ENCODE results near the gene RNF115.

RNF115 gene

GRCh38 chr1:145707183-145707867, 116.6 kb downstream of the RNF115 start, which contains the start of gene PDZK1:
Gene PDZK1, minus strand, starts transcription at chr1:145707368. Its CDS starts 19,347 bp downstream, at chr1:145688021.
- Histone ChIP-seq H3K4me1 (ENCODE audit: insufficient read depth, low read length) (no peaks in the 10 kb centered on the region), H2AFZ (ENCODE audit: low read depth, low read length) (no peak within 1 kb of the TSS), H3K27me3 (ENCODE audit: insufficient read depth, low read length) (no peaks in the 10 kb centered on the region), H3K4me3 (ENCODE audit: low read length) (no peak within 1 kb of the TSS), H3K9me3 (ENCODE audit: low read length) (no peaks in the 10 kb centered on the region), H3K36me3 (ENCODE audit: insufficient read depth, low read length) (no peaks in the 10 kb centered on the region)

- Histone ChIP-seq H2AFZ (ENCODE audit: low read depth, low read length) (no peak overlapping the region), H3K4me3 (ENCODE audit: low read length) (no peak overlapping the region), H3K4me1 (ENCODE audit: insufficient read depth, low read length) (no peaks in the 10 kb centered on the region), H3K9me3 (ENCODE audit: low read length) (no peaks in the 10 kb centered on the region), H3K27me3 (ENCODE audit: insufficient read depth, low read length) (no peaks in the 10 kb centered on the region), H3K36me3 (ENCODE audit: insufficient read depth, low read length) (no peaks in the 10 kb centered on the region)
These were observed 117.7 kb downstream of the RNF115 start for GRCh38 chr1:145706086-145706664.

- Histone ChIP-seq H2AFZ (ENCODE audit: low read depth, low read length) (no peak overlapping the region), H3K36me3 (ENCODE audit: insufficient read depth, low read length) (no peaks in the 10 kb centered on the region), H3K9me3 (ENCODE audit: low read length) (no peaks in the 10 kb centered on the region), H3K27me3 (ENCODE audit: insufficient read depth, low read length) (no peaks in the 10 kb centered on the region), H3K4me3 (ENCODE audit: low read length) (no peak overlapping the region), H3K4me1 (ENCODE audit: insufficient read depth, low read length) (no peaks in the 10 kb centered on the region)
These were observed 118.3 kb downstream of the RNF115 start for GRCh38 chr1:145705622-145706021.

- H3K4me1 ChIP-seq (ENCODE audit: insufficient read depth, low read length) = no peaks in the 10 kb centered on the region
- no peaks in the 10 kb centered on the region for H3K27me3 ChIP-seq (ENCODE audit: insufficient read depth, low read length)
- H3K9me3 ChIP-seq (ENCODE audit: low read length) = no peaks in the 10 kb centered on the region
- no peaks in the 10 kb centered on the region for H3K36me3 ChIP-seq (ENCODE audit: insufficient read depth, low read length)
- H3K4me3 ChIP-seq (ENCODE audit: low read length) = no peak overlapping the region
- no peak overlapping the region for H2AFZ ChIP-seq (ENCODE audit: low read depth, low read length)
These were observed 121.1 kb downstream of the RNF115 start for GRCh38 chr1:145702826-145703225.

GRCh38 chr1:145702052-145702451, 121.8 kb downstream of the RNF115 start:
- H2AFZ ChIP-seq (ENCODE audit: low read depth, low read length) = no peak overlapping the region
- no peaks in the 10 kb centered on the region for H3K4me1 ChIP-seq (ENCODE audit: insufficient read depth, low read length)
- no peak overlapping the region for H3K4me3 ChIP-seq (ENCODE audit: low read length)
- no peaks in the 10 kb centered on the region for H3K9me3 ChIP-seq (ENCODE audit: low read length)
- no peaks in the 10 kb centered on the region for H3K27me3 ChIP-seq (ENCODE audit: insufficient read depth, low read length)
- H3K36me3 ChIP-seq (ENCODE audit: insufficient read depth, low read length) = no peaks in the 10 kb centered on the region

GRCh38 chr1:145701306-145701862, 122.5 kb downstream of the RNF115 start:
- Histone ChIP-seq H3K9me3 (ENCODE audit: low read length) (no peaks in the 10 kb centered on the region), H3K27me3 (ENCODE audit: insufficient read depth, low read length) (no peaks in the 10 kb centered on the region), H3K36me3 (ENCODE audit: insufficient read depth, low read length) (no peaks in the 10 kb centered on the region), H2AFZ (ENCODE audit: low read depth, low read length) (no peak overlapping the region), H3K4me1 (ENCODE audit: insufficient read depth, low read length) (no peaks in the 10 kb centered on the region), H3K4me3 (ENCODE audit: low read length) (no peak overlapping the region)

GRCh38 chr1:145696630-145696960, 127.3 kb downstream of the RNF115 start:
- no peaks in the 10 kb centered on the region for H3K27me3 ChIP-seq (ENCODE audit: insufficient read depth, low read length)
- H3K36me3 ChIP-seq (ENCODE audit: insufficient read depth, low read length) = no peaks in the 10 kb centered on the region
- no peak overlapping the region for H2AFZ ChIP-seq (ENCODE audit: low read depth, low read length)
- H3K4me3 ChIP-seq (ENCODE audit: low read length) = no peak overlapping the region
- H3K9me3 ChIP-seq (ENCODE audit: low read length) = no peaks in the 10 kb centered on the region
- H3K4me1 ChIP-seq (ENCODE audit: insufficient read depth, low read length) = no peaks in the 10 kb centered on the region

- H3K4me3 ChIP-seq (ENCODE audit: low read length) = no peak overlapping the region
- no peaks in the 10 kb centered on the region for H3K36me3 ChIP-seq (ENCODE audit: insufficient read depth, low read length)
- H2AFZ ChIP-seq (ENCODE audit: low read depth, low read length) = no peak overlapping the region
- no peaks in the 10 kb centered on the region for H3K27me3 ChIP-seq (ENCODE audit: insufficient read depth, low read length)
- H3K9me3 ChIP-seq (ENCODE audit: low read length) = no peaks in the 10 kb centered on the region
- no peaks in the 10 kb centered on the region for H3K4me1 ChIP-seq (ENCODE audit: insufficient read depth, low read length)
These were observed 127.9 kb downstream of the RNF115 start for GRCh38 chr1:145695821-145696629.

- no peaks in the 10 kb centered on the region for H3K36me3 ChIP-seq (ENCODE audit: insufficient read depth, low read length)
- no peak overlapping the region for H2AFZ ChIP-seq (ENCODE audit: low read depth, low read length)
- H3K4me1 ChIP-seq (ENCODE audit: insufficient read depth, low read length) = peaks cover 4% of the 10 kb centered on the region
- H3K9me3 ChIP-seq (ENCODE audit: low read length) = no peaks in the 10 kb centered on the region
- no peaks in the 10 kb centered on the region for H3K27me3 ChIP-seq (ENCODE audit: insufficient read depth, low read length)
- H3K4me3 ChIP-seq (ENCODE audit: low read length) = no peak overlapping the region
These were observed 131.0 kb downstream of the RNF115 start for GRCh38 chr1:145692785-145693443.

GRCh38 chr1:145690587-145691558, 133.0 kb downstream of the RNF115 start:
- no peak overlapping the region for H2AFZ ChIP-seq (ENCODE audit: low read depth, low read length)
- H3K27me3 ChIP-seq (ENCODE audit: insufficient read depth, low read length) = no peaks in the 10 kb centered on the region
- no peaks in the 10 kb centered on the region for H3K36me3 ChIP-seq (ENCODE audit: insufficient read depth, low read length)
- no peak overlapping the region for H3K4me3 ChIP-seq (ENCODE audit: low read length)
- peaks cover 4% of the 10 kb centered on the region for H3K4me1 ChIP-seq (ENCODE audit: insufficient read depth, low read length)
- H3K9me3 ChIP-seq (ENCODE audit: low read length) = no peaks in the 10 kb centered on the region

GRCh38 chr1:145689922-145690321, 134.0 kb downstream of the RNF115 start:
- H2AFZ ChIP-seq (ENCODE audit: low read depth, low read length) = no peak overlapping the region
- H3K9me3 ChIP-seq (ENCODE audit: low read length) = no peaks in the 10 kb centered on the region
- H3K4me3 ChIP-seq (ENCODE audit: low read length) = no peak overlapping the region
- peaks cover 4% of the 10 kb centered on the region for H3K4me1 ChIP-seq (ENCODE audit: insufficient read depth, low read length)
- no peaks in the 10 kb centered on the region for H3K27me3 ChIP-seq (ENCODE audit: insufficient read depth, low read length)
- no peaks in the 10 kb centered on the region for H3K36me3 ChIP-seq (ENCODE audit: insufficient read depth, low read length)

- Histone ChIP-seq H3K9me3 (ENCODE audit: low read length) (no peaks in the 10 kb centered on the region), H3K4me3 (ENCODE audit: low read length) (no peak overlapping the region), H3K4me1 (ENCODE audit: insufficient read depth, low read length) (peaks cover 4% of the 10 kb centered on the region), H3K27me3 (ENCODE audit: insufficient read depth, low read length) (no peaks in the 10 kb centered on the region), H3K36me3 (ENCODE audit: insufficient read depth, low read length) (no peaks in the 10 kb centered on the region), H2AFZ (ENCODE audit: low read depth, low read length) (no peak overlapping the region)
These were observed 135.0 kb downstream of the RNF115 start for GRCh38 chr1:145688924-145689323.
